Femur (tissue), 1 donor: ENCODE data around the gene FXYD1.

Source experiments
- DNase-seq: peaks from one replicate; pipeline ENCODE4 v3.0.0-alpha.2; 2017

FXYD1 gene

DNA sequence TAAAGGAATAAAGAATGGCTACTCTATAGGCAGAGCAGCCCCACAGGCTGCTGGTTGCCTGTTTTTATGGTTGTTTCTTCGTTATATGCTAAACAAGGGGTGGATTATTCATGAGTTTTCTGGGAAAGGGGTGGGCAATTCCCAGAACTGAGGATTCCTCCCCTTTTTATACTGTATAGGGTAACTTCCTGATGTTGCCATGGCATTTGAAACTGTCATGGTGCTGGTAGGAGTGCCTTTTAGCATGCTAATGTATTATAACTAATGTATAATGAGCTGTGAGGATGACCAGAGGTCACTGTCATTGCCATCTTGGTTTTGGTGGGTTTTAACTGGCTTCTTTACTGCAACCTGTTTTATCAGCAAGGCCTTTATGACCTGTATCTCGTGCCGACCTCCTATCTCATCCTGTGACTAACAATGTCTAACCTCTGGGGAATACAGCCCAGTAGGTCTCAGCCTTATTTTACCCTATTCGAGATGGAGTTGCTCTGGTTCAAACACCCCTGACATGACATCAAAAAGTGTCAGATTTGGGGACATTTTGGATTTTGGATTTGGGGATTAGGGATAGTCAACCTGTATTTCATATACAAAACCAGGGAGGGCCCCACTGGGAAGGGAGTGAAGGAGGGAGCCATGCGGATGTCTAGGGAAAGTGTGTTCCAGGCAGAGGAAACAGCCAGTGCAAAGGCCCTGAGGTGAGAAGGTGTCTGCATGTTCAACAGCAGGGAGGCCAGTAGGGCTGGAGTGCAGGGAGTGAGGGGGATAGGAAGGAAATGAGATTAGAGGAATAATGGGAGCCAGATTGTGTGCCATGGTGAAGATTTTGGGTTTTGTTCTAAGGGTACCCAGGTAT is 26.8 kb downstream of the FXYD1 start:
- DNase-seq, result no peak

DNA sequence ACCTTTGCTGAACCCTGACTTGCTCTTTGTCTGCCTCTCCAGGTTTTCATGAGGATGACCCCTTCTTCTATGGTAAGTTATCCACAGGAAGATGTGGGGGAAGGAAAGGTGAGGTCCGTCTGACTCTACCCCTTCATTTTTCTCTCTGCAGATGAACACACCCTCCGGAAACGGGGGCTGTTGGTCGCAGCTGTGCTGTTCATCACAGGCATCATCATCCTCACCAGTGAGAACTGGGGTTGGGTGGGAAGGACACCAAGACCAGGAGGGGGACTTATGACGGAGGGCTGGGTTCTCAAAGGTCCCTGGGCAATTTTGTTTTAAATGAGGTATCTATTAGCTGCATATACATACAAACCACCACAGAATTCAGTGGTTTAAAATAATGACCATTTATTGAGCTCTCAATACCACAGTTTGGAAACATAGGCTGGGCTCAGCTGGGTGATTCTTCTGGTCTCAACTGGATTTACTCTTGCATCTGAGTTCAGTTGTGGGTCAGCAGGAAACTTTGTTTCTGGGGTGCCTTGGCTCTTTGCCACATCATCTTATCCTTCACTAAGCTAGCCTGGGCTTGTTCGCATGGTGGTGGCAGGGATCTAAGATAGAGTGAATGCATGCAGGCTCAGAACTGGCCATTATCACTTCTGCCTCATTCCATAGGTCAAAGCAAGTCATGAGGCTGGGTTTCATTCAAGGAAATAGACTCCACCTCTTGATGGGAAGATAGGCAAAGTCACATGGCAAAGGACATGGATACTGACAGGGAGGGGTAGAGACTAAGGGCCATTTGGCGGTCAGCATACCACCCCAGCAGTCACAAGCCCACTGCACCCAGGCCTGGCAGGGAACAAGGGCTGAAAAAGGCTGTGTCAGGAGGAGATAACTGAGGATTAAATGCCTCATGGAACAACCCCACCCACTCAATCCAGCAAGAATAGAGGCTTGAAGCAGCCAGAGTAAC is 27.8 kb downstream of the FXYD1 start:
- no peak for DNase-seq

DNA sequence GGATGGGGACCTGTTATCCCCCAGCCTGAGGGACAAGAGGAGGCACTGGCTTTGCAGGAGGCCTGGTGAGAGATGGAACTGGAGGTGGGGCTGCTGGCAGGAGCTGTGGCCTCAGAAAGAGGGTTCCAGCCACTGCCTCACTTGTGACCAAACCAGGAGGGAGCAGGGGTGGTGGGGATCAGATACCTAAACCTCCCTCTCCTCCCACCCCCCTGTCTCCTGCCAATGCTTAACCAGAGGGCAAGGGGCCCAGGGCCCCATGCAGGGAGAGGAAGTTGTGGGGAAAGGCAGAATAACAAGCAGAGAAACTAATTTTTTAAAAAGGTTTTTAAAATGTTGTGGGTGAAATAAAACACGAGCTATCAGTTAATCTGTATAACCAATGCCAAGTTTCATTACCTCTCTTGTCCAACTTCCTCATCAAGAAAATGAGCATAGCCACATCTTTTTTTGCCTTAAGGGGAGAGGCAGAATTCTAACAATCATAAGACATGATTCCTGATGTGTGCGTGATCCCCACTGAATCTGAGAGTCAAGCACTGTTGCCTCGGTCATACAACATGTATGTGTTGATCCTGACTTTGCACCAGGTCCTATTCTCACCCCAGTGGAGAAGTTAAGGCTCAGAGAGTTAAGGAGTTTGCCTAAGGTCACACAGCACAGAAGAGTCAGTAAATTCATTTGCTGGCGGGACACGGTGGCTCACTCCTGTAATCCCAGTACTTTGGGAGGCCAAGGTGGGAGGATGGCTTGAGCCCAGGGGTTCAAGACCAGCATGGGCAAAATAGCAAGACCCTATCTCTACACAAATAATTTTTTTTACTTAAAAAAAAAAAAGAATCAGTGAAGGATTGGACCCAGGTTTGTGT is 28.9 kb downstream of the FXYD1 start:
- no peak for DNase-seq

DNA sequence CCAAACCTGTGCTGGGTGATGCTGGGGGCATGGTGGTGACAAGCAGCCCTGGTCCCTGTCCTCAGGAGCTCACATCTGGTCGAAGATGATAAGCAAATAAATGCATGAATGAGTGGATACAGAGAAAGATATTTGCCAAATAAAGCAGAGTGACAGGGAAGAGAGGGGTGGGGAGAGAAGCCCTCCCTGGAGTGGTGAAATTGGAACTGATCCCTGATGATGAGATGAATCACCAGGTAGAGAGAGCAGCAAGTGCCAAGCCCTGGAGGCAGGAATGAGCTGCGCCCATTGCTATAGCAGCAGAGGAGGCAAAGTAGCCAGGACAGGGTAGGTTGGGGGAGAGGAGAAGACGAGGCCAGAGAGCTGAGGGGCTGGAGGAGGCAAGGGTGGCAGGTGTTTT is 29.6 kb downstream of the FXYD1 start:
- DNase-seq, result no peak

DNA sequence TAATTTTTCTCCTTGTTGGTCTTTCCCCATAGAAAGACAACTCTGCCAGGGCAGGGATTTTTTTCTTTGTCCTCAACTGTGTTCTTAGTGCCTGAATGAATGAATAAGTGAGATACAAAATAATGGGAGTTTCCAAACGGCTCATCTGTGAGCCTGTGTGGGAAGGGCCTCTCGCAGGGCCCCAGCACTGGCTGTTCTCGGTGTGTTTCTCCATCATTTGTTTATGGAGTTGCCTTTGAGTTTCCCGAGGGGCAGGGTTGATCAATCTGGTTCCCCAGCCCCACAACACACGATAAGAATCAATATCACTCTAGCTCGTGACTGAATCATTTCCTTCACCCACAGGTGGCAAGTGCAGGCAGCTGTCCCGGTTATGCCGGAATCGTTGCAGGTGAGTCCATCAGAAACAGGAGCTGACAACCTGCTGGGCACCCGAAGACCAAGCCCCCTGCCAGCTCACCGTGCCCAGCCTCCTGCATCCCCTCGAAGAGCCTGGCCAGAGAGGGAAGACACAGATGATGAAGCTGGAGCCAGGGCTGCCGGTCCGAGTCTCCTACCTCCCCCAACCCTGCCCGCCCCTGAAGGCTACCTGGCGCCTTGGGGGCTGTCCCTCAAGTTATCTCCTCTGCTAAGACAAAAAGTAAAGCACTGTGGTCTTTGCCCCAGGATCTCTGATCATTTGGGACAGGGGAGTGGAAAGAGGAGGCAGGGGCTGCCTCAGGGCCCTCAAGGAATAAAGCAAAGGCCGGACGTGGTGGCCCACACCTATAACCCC is 30.8 kb downstream of the FXYD1 start:
- no peak for DNase-seq

DNA sequence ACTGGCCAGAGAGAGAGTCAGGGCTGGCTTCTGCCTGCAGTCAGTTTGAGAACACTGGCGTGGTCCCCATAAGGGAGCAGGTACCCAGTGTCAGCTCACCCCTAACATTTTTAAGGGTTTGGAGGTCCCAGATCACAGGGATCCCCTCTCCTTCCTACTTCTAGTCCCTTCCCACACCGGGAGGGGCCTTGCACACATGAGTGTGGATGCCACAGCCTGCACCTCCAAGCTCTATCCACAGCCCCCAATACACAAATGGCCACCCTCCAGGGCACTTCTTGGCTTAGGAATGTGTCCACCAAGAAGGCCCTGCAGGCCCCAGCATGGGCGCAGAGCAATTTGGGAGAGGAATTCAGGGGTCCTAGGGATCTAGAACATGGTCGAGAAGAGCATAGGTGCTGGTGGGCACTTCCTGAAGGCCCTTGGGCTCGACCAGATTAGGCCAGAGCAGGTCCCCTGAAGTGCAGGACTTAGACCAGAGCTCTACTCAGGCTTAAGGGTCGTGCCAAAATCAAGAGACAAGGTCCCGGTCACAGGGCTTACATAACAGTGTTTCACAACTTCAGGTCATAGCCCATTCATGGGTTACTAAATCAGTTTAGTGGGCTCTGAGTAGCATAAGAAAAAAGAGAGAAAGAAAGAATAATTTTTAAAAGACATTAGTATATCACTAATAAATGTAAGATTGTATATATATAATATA is 31.9 kb downstream of the FXYD1 start:
- no peak for DNase-seq

DNA sequence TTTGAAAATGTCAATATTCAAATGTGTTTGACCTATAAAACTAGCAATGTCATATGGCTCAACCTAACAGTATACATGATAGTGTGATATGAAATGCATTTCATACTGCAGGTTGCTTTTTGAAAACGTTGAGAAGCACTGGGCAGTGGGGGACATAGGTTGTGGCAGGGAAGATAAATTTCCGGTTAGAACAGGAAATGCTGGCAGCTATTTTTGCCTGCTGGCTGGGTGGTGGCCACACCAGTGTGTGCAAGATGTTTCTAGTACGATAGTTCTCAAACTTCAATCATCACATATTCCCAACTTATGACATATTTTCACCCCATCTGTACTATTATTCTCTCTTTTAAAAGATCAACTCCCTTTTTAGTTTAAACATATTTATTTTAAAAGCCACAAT is 33.1 kb downstream of the FXYD1 start:
- no peak for DNase-seq

DNA sequence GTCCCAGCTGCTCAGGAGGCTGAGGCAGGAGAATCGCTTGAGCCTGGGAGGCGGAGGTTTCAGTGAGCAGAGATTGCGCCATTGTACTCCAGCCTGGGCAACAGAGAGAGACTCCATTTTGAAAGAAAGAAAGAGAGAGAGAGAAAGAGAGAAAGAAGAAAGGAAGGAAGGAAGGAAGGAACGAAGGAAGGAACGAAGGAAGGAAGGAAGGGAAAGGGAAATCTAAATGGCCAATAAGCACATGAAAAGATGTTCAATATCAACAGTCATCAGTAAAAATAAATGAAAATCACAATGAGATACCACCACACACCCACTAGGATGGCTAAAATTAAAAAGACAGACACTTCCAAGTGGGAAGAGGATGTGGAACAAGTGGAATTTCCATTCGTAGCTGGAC is 35.6 kb downstream of the FXYD1 start:
- no peak for DNase-seq

DNA sequence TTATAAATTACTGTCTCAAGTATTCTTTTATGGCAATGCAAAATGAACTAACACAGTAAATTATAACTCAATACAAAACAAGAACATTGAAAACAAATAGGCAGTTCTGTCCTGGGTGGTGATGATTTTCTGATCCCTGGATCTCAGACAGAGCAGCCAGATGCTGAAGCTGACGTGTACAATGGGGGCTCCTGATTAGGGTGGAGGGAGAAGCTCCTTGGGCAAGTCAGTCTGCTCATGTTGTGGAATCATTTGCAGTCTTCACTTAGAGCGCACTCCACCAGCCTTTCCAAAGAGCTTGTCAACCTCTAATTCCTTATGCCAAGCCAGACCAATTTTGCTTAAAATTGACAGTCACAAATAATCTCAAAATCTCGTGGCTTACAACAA is 37.6 kb downstream of the FXYD1 start:
- no peak for DNase-seq

DNA sequence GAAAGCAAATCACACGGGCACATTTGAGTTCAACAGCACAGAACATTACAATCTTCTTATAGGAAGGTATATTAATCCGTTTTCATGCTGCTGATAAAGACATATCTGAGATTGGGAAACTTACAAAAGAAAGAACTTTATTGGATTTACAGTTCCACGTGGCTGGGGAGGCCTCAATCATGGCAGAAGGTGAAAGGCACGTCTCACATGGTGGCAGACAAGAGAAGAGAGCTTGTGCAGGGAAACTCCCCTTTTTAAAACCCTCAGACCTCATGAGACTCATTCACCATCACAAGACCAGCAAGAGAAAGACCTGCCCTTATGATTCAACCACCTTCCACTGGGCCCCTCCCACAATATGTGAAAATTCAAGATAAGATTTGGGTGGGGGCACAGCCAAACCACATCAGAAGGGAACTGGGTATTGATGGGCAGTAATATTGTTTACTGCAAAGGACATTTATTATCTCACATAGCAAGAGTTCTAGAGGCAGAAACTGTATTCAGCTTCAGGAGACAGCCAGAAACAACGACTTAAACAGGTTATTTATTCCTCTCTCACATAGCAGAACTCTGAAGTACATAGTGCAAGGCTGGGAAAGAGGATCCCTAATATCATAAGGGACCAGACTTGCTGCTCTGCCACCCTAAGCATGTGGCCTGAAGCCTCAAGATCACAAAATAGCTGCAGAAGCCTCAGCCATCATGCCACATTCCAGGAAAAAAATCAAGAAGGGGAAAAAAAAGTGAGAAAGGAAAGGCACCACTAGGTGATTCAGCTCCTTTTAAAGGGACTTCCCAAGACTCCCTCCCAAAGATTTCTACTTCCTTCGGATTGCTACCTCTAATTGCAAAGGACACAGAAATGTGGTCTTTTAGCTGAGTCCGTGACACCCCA is 39.0 kb downstream of the FXYD1 start:
- DNase-seq, result no peak

DNA sequence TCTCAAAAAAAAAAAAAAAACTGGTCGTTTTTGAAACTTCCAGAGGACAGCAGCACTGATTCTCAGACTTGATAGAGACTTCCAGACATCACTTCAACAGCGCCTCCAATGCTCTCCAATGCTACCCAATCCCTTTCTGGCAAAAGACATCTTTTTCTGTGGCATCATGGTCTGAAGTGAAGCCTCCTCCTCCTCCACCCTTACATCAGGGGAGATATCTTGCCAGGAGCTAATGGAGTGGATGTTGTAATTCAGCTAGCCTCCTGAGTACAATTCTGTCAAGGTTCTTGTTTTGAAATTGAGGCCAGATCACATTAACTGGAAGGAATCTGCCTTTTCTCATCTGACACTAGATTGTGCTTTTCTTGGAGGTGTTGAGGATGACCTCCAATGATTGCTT is 40.1 kb downstream of the FXYD1 start:
- no peak for DNase-seq

DNA sequence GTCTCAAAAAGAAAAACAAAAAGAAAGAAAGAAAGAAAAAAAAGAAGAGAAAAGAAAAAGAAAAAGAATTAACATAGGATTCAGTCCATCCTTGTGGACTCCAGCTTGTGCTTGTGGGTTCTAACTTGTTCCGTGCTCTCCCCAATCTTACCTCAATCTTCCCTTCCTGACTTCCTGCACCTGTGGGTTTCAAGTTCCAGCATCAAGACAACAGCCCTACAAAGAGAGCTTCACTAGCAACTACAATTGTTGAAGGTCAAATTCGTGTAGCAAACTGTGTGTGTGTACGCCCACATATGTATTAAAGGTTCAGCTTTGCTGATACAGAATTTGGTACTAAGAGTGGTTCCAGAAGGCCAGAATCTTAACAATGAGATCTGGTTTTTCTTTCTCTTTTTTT is 41.2 kb downstream of the FXYD1 start:
- no peak for DNase-seq

DNA sequence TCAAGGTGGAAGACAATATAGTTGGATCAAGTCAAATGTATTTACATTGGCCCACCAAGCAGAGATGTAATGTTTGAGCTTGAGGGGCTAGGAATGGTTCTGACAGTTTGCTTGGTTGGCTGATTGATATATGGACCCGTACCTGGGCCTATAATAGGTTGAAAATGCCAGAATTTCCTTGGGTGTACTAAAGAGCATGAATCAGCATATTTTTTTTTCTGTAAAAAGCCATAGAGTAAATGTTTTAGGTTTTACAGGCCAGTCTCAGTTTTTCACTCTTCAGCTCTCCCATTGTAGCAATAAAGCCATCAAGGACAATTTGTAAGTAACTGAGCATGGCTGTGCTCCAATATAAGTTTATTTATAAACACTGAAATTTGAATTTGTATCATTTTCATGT is 42.8 kb downstream of the FXYD1 start:
- no peak for DNase-seq

DNA sequence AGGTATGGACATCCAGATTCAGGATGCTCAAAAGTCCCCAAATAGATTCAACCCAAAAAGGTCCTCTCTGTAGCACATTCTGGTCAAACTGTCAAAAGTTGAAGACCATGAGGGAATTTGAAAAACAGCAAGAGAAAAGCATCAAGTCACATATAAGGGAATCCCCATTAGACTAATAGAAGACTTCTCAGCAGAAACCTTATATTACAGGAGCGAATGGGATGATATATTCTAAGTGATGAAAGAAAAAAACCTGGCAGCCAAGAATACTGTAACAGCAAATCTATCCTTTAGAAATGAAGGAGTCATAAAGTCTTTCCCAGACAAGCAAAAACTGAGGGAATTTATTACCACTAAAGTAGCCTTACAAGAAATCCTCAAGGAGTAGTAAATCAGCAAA is 45.6 kb downstream of the FXYD1 start:
- no peak for DNase-seq

DNA sequence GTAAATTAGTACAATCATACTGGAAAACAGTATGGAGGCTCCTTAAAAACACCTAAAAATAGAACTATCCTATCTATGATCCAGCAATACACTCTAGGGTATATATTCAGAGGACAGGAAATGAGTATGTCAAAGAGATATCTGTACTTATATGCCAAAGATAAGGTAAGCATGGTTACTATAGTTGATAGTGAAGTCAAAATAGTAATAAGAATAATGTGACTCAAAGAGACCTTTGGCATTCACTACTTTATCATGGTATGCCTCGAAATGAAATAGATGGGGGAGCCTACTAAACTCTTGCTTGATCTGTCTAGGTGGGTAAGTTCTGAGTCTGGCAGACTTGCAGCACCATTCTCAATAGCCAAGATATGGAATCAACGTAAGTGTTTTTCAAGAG is 46.3 kb downstream of the FXYD1 start:
- no peak for DNase-seq
